T-helper 2 cell treated with Interferon-gamma antibody and Interleukin-4, amounts not matched to agents 5 μg/mL and 100 μg/mL, for 36 hours (primary cell): ENCODE results near the gene XRN2.

Experiments
- DNase-seq: peaks from one replicate; pipeline ENCODE4 v3.0.0; 2021; ENCODE audit warnings: low spot score
- H3K27ac Mint-ChIP-seq: one replicate; pipeline ENCODE4 v1.8.0; 2021; ENCODE audit warnings: mild to moderate bottlenecking, mixed read lengths
- H3K27me3 Mint-ChIP-seq: one replicate; pipeline ENCODE4 v1.8.0; 2021; ENCODE audit warnings: low read depth, mixed read lengths
- H3K36me3 Mint-ChIP-seq: one replicate; pipeline ENCODE4 v1.8.0; 2021; ENCODE audit warnings: low read depth, mixed read lengths
- H3K4me1 Mint-ChIP-seq: one replicate; pipeline ENCODE4 v1.8.0; 2021; ENCODE audit warnings: low read depth, mixed read lengths
- H3K4me3 Mint-ChIP-seq: one replicate; pipeline ENCODE4 v1.8.0; 2022; ENCODE audit warnings: mild to moderate bottlenecking, moderate library complexity, mixed read lengths
- H3K9me3 Mint-ChIP-seq: one replicate; pipeline ENCODE4 v1.8.0; 2021; ENCODE audit warnings: mixed read lengths

XRN2 gene

DNA sequence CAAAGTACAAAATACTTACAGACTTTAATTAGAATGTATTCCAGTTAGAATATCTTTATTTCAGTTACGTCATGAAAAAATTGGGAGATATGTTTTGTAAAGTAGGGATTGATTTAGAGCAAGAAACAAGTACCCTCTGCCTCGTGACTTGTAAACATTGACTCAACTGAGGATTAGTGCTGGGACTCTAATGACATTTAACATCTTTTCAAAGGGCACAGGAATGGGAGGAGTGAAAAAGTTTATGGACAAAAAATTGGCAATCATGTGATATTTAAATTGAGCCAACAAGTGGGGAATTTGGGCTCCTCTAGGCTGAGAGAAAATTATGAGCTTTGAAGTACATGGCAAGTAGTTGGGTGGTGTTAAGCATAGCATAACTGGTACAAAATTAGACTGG lies 68.9 kb downstream of the XRN2 start:
- H3K27ac Mint-ChIP-seq: no peak overlapping the region
- H3K27me3 Mint-ChIP-seq: no peaks in the 10 kb centered on the region
- no peak overlapping the region for H3K4me3 Mint-ChIP-seq

DNA sequence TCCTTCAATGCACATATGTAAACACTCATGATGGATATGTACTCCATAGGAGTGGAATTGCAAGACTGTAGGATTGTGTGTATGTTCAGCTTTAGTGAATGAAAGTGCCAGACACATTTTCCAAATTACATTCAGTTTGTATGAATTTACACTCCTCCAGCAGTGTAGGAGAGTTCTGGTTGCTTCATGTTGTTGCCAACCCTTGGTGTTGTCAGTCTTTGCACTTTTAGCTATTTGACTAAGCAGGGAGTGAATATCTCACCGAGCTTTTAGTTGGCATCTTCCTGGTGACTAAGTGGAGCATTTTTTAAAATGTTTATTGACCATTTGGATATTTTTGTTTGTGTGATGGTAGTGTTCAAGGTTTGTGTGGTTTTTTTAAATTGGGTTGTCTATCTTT lies 70.3 kb downstream of the XRN2 start:
- no peak for DNase-seq
- Mint-ChIP-seq H3K36me3 (peaks cover 39% of the 10 kb centered on the region), H3K4me3 (no peak overlapping the region), H3K27me3 (no peaks in the 10 kb centered on the region), H3K27ac (no peak overlapping the region), H3K4me1 (peaks cover 1% of the 10 kb centered on the region), H3K9me3 (no peaks in the 10 kb centered on the region)

More for the DNA sequence above, 68.9 kb downstream of the XRN2 start:
- no peak for DNase-seq
- H3K4me1 Mint-ChIP-seq: peaks cover 1% of the 10 kb centered on the region
- peaks cover 37% of the 10 kb centered on the region for H3K36me3 Mint-ChIP-seq
- H3K9me3 Mint-ChIP-seq: no peaks in the 10 kb centered on the region

DNA sequence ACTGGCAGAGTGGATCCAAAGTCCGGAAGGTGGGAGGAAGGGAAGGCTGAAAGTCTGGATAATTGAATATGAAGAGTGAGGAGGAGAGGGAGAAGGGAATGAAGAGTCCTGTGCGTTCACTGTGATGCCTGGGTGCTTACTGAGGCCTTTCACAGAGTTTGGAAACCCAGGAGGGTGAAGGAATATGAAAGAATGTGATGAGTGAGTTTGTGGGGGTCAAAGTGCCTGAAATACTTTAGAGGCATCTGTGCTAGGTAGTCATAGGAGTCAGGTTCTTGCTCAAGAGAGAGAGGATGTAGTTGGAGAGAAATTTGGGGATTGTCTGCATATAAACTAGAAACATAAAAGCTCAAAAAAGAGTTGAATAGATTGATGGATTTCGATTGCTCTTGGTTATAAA lies 73.5 kb downstream of the XRN2 start:
- no peak overlapping the region for H3K27ac Mint-ChIP-seq
- no peaks in the 10 kb centered on the region for H3K9me3 Mint-ChIP-seq
- no peak for DNase-seq
- H3K4me1 Mint-ChIP-seq: peaks cover 7% of the 10 kb centered on the region
- peaks cover 42% of the 10 kb centered on the region for H3K36me3 Mint-ChIP-seq
- H3K27me3 Mint-ChIP-seq: no peaks in the 10 kb centered on the region
- no peak overlapping the region for H3K4me3 Mint-ChIP-seq

DNA sequence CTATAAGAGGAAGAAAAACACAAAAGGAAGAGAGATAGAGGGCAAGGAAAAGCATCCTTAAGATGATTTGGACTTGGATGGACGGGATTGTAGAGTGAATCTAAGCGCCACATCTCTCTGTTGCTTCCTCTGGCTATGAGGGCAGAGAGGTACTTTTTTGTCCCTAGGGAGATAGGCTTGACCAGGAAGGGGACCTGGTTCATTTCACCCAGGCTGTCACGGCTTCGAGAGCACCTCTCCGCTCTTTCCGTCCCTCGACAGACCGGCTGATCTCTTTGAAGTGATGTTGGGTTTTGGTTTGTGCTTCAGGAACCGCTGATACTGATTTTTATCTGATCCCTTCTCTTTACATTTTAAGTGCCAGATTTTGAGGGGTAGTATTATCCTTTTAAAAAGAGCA lies 74.6 kb downstream of the XRN2 start:
- Mint-ChIP-seq H3K36me3 (peaks cover 40% of the 10 kb centered on the region), H3K27me3 (no peaks in the 10 kb centered on the region), H3K4me1 (peaks cover 7% of the 10 kb centered on the region), H3K27ac (no peak overlapping the region), H3K4me3 (no peak overlapping the region), H3K9me3 (no peaks in the 10 kb centered on the region)
- no peak for DNase-seq

DNA sequence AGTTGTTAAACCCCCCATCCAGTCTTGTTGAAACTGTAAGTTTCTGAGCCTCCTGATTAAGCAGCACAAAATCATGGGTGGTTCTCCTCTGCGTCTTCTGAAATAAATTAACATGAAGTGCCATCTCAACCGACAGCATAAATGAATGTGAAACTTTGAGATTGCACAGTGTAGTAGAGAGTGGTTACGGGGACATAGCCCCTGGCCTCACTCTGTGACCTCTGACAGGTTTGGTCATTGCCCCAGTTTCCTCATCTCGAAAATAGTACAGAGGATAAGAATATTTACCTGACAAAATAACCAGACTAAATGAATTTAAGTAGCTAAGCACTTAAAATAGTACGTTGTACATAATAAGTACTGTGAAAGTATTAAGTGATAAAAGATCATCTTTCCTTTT lies 75.1 kb downstream of the XRN2 start:
- Mint-ChIP-seq H3K36me3 (peaks cover 39% of the 10 kb centered on the region), H3K4me1 (peaks cover 7% of the 10 kb centered on the region), H3K4me3 (no peak overlapping the region), H3K9me3 (no peaks in the 10 kb centered on the region), H3K27me3 (no peaks in the 10 kb centered on the region), H3K27ac (no peak overlapping the region)
- DNase-seq: no peak

DNA sequence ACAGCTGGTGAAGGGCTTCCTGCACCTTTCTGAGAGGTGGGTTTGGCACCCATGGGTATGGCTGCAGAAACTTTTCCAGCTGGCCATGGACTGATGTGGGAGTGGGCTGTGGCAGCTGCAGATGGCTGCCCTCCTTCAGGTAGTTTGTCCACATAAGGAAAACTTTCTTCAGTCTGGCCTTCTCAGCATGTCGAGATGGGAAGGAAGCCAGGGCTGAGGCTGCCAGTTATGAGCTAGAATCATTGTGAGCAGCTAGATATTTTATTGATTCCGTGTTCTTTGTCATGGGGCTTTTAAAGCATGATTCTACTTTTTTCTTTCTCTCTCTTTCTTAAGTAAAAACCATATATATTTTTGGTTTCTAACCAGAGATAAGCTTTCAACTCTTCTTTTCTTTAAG lies 77.6 kb downstream of the XRN2 start:
- Mint-ChIP-seq H3K9me3 (no peaks in the 10 kb centered on the region), H3K27ac (no peak overlapping the region), H3K4me3 (no peak overlapping the region), H3K4me1 (peaks cover 6% of the 10 kb centered on the region), H3K36me3 (peaks cover 35% of the 10 kb centered on the region), H3K27me3 (no peaks in the 10 kb centered on the region)
- DNase-seq: no peak

DNA sequence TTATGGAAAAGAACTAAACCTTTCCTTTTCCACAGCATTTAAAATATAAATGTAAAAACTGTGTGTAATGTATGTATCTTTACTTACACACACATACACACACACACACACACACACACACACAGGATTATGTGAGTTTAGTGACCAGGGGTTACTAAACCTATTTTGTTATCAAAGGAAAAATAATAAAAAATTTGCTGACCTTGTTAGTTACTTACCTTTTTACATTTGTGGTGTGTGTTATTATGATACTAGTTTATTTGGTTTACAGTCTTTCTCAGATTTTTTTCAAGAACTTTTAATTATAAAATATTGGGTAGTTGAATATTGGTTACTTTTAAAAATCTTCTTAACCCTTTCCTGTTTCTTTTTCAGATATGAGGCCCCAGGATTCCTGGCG lies 78.5 kb downstream of the XRN2 start:
- peaks cover 6% of the 10 kb centered on the region for H3K4me1 Mint-ChIP-seq
- no peaks in the 10 kb centered on the region for H3K9me3 Mint-ChIP-seq
- peaks cover 31% of the 10 kb centered on the region for H3K36me3 Mint-ChIP-seq
- H3K4me3 Mint-ChIP-seq: no peak overlapping the region
- DNase-seq: no peak
- no peak overlapping the region for H3K27ac Mint-ChIP-seq
- no peaks in the 10 kb centered on the region for H3K27me3 Mint-ChIP-seq

DNA sequence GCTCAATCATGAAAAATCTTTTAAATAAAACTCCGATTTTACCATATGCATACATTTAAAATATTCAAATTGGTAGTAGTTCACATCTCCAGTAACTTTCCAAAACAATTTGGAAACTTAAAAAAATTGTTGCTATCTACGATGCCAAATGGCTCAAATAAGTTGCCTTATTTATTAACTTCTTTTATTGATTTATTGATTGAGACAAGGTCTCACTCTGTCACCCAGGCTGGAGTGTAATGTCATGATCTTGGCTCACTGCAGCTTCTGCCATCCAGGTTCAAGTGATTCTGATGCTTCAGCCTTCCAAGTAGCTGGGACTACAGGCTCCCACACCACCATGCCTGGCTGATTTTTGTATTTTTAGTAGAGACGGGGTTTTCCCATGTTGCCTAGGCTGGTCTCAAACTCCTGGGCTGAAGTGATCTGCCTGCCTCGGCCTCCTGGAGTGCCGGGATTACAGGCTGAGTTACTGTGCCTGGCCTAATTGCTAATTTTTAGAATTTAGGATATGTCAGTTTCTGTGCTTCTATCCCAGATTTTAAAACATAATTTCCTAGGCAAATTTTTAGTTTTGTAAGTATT lies 81.3 kb downstream of the XRN2 start:
- no peak overlapping the region for H3K4me3 Mint-ChIP-seq
- no peak overlapping the region for H3K27ac Mint-ChIP-seq
- H3K36me3 Mint-ChIP-seq: peaks cover 30% of the 10 kb centered on the region

DNA sequence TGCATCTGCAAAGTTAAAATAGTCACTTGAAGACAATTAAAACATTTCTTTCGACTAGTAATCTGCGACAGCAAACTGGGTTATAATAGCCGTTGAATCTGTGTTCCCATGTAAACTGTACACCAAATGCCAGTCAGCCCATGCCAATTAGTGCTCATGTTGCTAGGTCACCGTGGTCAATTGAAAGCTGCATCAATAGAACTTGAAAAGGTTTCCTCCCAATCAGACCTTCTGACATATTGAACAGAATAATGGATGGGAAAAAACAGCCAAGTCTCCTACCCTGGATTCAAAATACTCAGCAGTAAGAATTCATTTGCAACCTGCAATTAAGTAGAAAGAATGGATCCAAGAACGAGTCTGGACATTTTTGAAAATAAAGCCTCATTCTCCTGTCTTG lies 83.0 kb downstream of the XRN2 start:
- DNase-seq: no peak
- H3K4me3 Mint-ChIP-seq: no peak overlapping the region
- H3K36me3 Mint-ChIP-seq: peaks cover 32% of the 10 kb centered on the region
- H3K4me1 Mint-ChIP-seq: no peaks in the 10 kb centered on the region
- peaks cover 4% of the 10 kb centered on the region for H3K27me3 Mint-ChIP-seq
- H3K27ac Mint-ChIP-seq: no peak overlapping the region
- H3K9me3 Mint-ChIP-seq: no peaks in the 10 kb centered on the region

More for the DNA sequence above, 81.3 kb downstream of the XRN2 start:
- Mint-ChIP-seq H3K27me3 (no peaks in the 10 kb centered on the region), H3K4me1 (peaks cover 4% of the 10 kb centered on the region), H3K9me3 (no peaks in the 10 kb centered on the region)
- no peak for DNase-seq

DNA sequence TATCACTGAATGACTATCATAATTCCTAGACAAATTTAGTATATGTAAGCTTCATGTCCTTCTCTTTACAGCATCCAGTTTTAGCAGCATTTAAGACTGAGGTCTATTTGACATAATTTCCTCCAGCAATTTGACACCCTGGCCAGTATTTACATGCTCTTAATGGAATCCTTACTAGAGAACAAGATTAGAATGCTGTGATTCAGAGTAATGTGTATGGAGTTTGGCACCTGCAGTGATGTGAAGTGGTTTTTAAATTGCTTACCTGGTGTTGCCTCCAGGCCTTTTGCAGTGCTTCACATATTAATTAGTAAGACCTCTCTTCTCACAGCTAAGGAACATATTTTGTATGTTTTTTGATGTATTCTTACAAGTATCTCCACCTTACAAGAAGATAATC lies 84.4 kb downstream of the XRN2 start:
- Mint-ChIP-seq H3K4me1 (peaks cover 6% of the 10 kb centered on the region), H3K27me3 (peaks cover 15% of the 10 kb centered on the region), H3K36me3 (peaks cover 36% of the 10 kb centered on the region), H3K9me3 (no peaks in the 10 kb centered on the region), H3K27ac (no peak overlapping the region), H3K4me3 (no peak overlapping the region)
- no peak for DNase-seq

DNA sequence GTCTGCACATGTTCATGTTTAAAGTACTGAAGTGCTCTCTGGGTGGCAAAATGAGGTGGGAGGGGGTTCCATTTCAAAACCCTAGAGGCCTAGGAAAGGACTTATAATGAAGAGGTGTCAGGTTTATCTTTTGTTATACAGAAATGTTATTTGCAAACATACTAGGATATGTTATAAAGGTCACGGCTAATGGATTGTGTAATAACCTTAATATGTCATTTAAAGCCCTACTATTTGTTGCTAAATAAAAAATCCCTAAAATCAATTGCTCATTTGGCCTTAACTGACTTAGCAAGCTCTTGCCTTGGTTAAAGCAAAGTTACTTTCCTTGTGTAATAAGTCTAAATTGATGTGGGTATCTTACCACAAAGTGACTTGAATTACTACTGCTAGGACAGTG lies 85.4 kb downstream of the XRN2 start:
- no peaks in the 10 kb centered on the region for H3K9me3 Mint-ChIP-seq
- no peak for DNase-seq
- peaks cover 32% of the 10 kb centered on the region for H3K36me3 Mint-ChIP-seq
- H3K4me1 Mint-ChIP-seq: peaks cover 11% of the 10 kb centered on the region
- H3K27me3 Mint-ChIP-seq: peaks cover 25% of the 10 kb centered on the region
- no peak overlapping the region for H3K27ac Mint-ChIP-seq
- H3K4me3 Mint-ChIP-seq: no peak overlapping the region

DNA sequence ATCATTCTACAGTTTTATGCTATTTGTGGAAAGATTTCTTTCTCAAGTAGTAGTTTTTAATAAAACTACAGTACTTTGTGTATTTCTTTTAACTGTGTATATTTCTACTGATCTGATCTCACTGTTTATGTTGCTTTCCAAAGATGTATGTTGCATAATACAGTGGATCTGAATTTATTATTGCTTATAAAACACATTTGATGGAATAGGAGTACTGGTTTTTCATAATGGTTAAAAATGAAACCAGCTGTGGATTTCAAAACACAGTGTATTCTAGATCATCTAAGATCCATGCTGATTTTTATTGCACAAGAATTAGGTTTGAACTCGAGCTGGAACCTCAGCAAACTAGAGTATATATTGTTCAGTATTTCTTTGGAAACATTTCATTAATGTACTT lies 86.2 kb downstream of the XRN2 start:
- no peaks in the 10 kb centered on the region for H3K9me3 Mint-ChIP-seq
- H3K4me3 Mint-ChIP-seq: no peak overlapping the region
- peaks cover 33% of the 10 kb centered on the region for H3K27me3 Mint-ChIP-seq
- H3K36me3 Mint-ChIP-seq: peaks cover 29% of the 10 kb centered on the region
- peaks cover 11% of the 10 kb centered on the region for H3K4me1 Mint-ChIP-seq
- H3K27ac Mint-ChIP-seq: no peak overlapping the region
- no peak for DNase-seq

DNA sequence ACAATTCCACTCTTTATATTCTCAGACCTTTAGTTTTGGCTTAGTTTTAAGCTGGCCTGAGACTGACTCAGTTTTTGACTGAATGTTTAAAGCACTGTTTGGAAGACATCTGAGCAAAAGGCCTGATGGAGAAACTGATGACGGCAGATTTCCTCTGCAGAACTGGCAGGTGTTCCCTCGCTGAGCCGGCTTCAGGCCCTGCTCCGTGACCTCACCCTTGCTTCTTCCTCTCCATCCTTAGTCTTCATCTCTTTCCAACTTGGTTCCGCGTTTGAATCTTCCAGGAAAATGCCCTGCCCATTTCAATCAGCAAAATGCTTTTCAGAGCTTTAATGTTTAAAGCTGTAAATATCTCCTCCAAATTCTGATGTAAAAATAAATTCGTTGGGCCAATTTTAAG lies 87.6 kb downstream of the XRN2 start:
- H3K36me3 Mint-ChIP-seq: peaks cover 29% of the 10 kb centered on the region

DNA sequence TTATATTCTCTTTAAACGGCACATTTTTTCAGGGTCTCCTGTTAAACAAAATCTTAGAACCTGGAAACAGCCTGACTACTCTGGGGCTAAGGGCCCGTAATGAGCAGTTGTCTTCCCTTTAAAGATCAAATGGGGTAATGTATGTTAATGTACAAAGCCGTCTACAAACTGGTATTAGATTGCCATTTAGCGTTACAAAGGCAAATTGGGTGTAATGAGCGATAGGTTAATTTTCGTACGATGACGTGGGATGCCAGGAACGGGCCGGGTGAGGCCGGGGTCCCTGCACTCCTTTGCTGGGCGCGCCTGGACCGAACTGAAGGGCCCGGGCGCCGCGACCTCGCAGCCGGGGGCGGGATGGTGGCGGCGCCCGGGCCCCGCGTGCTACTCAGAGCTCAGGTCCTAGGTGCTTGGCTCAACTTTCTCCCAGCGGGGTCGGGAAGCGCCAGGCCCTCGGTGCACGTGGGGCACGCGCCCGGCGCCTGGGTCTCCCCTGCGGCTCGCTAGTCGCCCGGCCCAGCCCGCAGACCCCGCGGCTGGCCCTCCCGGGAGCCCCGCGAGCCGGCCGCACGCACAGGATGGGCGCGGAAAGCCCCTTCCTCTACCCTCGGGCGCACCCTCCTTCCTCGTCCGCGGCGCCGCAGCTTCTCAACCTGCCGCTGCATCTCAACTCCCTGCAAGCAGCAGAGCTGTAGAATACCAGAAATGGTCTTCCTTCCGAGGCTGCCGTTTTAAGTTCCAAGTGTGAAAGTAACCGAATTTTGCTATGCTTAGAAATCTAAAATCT lies 88.2 kb downstream of the XRN2 start:
- H3K36me3 Mint-ChIP-seq: peaks cover 29% of the 10 kb centered on the region
- no peaks in the 10 kb centered on the region for H3K9me3 Mint-ChIP-seq
- H3K4me3 Mint-ChIP-seq: peak overlapping the region; percentile 10
- H3K4me1 Mint-ChIP-seq: peaks cover 16% of the 10 kb centered on the region
- DNase-seq: no peak
- H3K27ac Mint-ChIP-seq: no peak overlapping the region
- peaks cover 45% of the 10 kb centered on the region for H3K27me3 Mint-ChIP-seq

More for the DNA sequence above, 87.6 kb downstream of the XRN2 start:
- Mint-ChIP-seq H3K4me3 (no peak overlapping the region), H3K27ac (no peak overlapping the region), H3K27me3 (peaks cover 43% of the 10 kb centered on the region), H3K9me3 (no peaks in the 10 kb centered on the region), H3K4me1 (peaks cover 16% of the 10 kb centered on the region)
- DNase-seq: no peak

DNA sequence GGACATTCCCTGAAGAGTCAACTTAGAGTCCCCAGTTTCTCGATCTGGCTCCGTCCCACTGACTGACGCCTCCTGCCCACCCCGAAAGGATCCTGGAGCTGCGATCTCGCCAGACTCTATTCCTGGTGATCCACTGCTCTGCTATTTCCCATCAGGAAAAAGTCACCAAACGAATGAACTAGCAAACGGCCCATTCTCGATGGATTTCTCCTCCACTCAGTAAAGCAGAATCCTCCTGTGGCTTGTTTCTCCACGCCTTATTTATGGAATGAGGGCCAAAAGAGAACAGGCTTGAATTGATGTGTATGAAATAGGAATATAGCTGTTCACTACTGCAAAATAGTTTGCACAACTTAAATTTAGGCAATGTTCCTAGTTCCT lies 88.8 kb downstream of the XRN2 start:
- Mint-ChIP-seq H3K4me1 (peaks cover 16% of the 10 kb centered on the region), H3K36me3 (peaks cover 29% of the 10 kb centered on the region), H3K9me3 (no peaks in the 10 kb centered on the region), H3K27me3 (peaks cover 45% of the 10 kb centered on the region), H3K27ac (no peak overlapping the region), H3K4me3 (peak overlapping the region; percentile 10)
- DNase-seq: no peak
